Colonic mucosa (tissue), 4 donors: ENCODE results near the gene SPATA3. TPM values are rescaled to one million over a fixed set of nuclear protein-coding genes. Genes with fewer than 3 reads are reported as not detected.

Experiments used
- DNase-seq: peaks from one replicate; pipeline ENCODE4 v3.0.0-alpha.2; 2020
- H3K27ac ChIP-seq: fragments of 200-600 bp; one replicate; pipeline ENCODE4 v1.8.0; 2021
- H3K27me3 ChIP-seq: fragments of 200-600 bp; one replicate; pipeline ENCODE4 v1.8.0; 2021
- H3K36me3 ChIP-seq: fragments of 200-600 bp; one replicate; pipeline ENCODE4 v1.8.0; 2021
- H3K4me1 ChIP-seq: fragments of 200-600 bp; one replicate; pipeline ENCODE4 v1.8.0; 2021; ENCODE audit warnings: mild to moderate bottlenecking
- H3K4me3 ChIP-seq: fragments of 200-600 bp; one replicate; pipeline ENCODE4 v1.8.0; 2021
- H3K9ac ChIP-seq, 2 donors: one replicate each; pipeline ENCODE4 v1.7.0; 2013; ENCODE audit warnings: control low read depth in 2 of 2, low read depth in 2 of 2, low read length in 2 of 2
- H3K9me3 ChIP-seq: fragments of 200-600 bp; one replicate; pipeline ENCODE4 v1.8.0; 2021
- intact Hi-C: fragments of 100-400 bp; cut with DNase I; formaldehyde crosslinking; loops from one replicate; pipeline ENCODE4 v1.14.1; 2022
- total RNA-seq, 2 donors: library from RNA; stranded (reverse); fragmentation: NEBNext Ultra II Directional in 1 of 2; extraction: Animal tissue kit (Norgen Biotek cat#: 25700) in 1 of 2; gene quantifications; one replicate each; pipeline ENCODE4 v1.2.1, GENCODE V29; 2021
- TF ChIP-seq, protein P1 (sequence below): fragments of 200-600 bp; IDR thresholded peaks from one replicate; pipeline ENCODE4 v1.8.0; 2022; ENCODE audit warnings: antibody characterized with exemption, mild to moderate bottlenecking
- donor health status: healthy.
- donor health status: DM: no; HTN: no; CAD: no.
- donor health status: DM: no; HTN: no; CAD: no.

Gene SPATA3
- total RNA-seq, 2 donors from 2014 or later: not detected

DNA sequence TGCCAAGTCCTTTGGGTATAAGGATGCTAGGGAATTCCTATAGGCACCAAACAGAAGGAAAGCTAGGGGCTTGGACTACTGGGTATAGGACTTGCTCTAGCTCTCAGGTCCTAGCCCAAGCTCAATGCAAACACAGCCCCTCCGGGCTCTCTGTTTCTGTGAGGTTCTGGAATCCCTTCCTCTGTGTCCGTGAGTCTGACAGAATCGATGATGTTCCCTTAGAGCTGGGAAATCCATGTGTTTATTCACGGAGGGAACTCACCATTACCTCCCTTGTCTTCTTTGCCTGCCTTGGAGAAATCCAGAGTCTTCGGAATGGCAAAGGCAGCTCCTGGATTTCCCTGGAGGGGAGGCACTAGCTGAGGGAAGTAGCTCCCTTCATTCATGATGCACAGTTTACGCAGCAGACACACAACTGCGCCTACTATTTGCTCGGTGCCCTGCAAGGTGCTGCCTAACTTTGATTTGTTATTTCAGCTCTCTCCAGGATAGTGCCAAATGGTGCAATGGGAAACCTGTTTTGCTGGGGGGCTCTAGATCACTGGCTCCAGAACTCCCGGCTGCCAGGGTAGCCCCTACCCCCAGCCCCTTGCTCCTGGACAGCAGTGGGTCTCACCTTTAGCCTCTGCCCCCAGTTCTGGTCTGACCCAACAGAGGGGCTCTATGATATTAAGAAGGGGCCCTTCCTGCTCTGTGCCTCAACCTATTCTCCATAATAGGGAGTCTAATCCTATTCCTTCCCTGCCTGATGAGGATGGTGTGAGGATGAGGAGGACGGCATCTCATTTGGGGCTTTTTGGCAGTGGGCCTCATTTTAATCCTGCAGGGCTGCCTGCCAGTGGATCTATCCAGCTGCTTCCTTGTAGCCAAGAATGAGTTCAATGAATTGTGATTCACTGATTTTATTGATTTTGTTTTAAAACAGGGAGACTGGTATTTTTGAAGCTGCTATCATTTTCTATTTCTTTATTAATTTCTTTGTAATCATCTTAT lies 52.3 kb downstream of the SPATA3 start:
- no peaks in the 10 kb centered on the region for H3K27me3 ChIP-seq
- peaks cover 3% of the 10 kb centered on the region for H3K36me3 ChIP-seq
- H3K27ac ChIP-seq: no peak overlapping the region
- H3K4me3 ChIP-seq: no peak overlapping the region
- intact Hi-C loops: no loop called here
- no peak for DNase-seq
- peaks cover 23% of the 10 kb centered on the region for H3K4me1 ChIP-seq
- no peak overlapping the region for H3K9ac ChIP-seq
- no peaks in the 10 kb centered on the region for H3K9me3 ChIP-seq
- TF ChIP-seq, protein P1, sequence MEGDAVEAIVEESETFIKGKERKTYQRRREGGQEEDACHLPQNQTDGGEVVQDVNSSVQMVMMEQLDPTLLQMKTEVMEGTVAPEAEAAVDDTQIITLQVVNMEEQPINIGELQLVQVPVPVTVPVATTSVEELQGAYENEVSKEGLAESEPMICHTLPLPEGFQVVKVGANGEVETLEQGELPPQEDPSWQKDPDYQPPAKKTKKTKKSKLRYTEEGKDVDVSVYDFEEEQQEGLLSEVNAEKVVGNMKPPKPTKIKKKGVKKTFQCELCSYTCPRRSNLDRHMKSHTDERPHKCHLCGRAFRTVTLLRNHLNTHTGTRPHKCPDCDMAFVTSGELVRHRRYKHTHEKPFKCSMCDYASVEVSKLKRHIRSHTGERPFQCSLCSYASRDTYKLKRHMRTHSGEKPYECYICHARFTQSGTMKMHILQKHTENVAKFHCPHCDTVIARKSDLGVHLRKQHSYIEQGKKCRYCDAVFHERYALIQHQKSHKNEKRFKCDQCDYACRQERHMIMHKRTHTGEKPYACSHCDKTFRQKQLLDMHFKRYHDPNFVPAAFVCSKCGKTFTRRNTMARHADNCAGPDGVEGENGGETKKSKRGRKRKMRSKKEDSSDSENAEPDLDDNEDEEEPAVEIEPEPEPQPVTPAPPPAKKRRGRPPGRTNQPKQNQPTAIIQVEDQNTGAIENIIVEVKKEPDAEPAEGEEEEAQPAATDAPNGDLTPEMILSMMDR: no peak

DNA sequence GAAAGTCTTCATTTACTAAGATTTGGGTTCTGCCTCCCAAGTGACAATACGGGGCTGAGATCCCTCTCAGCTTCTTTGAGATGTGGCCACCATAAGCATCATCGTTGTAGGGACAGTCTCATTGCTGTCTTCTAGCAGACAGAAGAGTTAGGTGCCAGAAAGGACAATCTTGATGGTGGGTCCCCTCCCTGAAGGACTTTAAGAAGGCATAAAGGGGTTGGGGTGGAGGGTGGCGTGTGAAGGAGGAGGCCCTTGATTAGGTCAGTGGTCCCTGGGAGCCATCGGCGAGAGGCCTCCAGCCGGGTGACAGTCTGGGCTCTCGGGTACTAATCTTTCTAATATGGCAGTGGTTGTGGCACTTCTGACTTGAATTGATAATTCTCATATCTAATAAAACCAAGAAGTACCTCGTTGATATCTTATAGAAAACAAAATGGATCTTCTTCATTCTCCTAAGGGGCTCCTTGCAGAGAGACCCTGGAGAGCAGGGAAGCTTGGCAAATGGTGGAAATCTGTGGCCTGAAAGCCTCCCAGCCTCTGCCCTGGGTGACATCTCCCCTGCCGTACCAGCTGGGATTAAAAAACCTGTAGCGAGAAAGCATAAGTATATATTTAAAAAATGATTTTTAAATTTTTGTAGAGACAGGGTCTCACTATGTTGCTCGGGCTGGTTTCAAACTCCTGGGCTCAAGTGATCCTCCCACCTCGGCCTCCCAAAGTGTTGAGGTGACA lies 53.5 kb downstream of the SPATA3 start:
- intact Hi-C loops: no loop called here
- Histone ChIP-seq H3K9ac (peak overlapping the region in 1 of 2 donors; percentile 87), H3K36me3 (peaks cover 3% of the 10 kb centered on the region), H3K9me3 (no peaks in the 10 kb centered on the region), H3K4me3 (no peak overlapping the region), H3K27ac (peak overlapping the region; percentile 69), H3K4me1 (peaks cover 23% of the 10 kb centered on the region), H3K27me3 (no peaks in the 10 kb centered on the region)
- no peak for DNase-seq
- TF ChIP-seq, protein P1: no peak

DNA sequence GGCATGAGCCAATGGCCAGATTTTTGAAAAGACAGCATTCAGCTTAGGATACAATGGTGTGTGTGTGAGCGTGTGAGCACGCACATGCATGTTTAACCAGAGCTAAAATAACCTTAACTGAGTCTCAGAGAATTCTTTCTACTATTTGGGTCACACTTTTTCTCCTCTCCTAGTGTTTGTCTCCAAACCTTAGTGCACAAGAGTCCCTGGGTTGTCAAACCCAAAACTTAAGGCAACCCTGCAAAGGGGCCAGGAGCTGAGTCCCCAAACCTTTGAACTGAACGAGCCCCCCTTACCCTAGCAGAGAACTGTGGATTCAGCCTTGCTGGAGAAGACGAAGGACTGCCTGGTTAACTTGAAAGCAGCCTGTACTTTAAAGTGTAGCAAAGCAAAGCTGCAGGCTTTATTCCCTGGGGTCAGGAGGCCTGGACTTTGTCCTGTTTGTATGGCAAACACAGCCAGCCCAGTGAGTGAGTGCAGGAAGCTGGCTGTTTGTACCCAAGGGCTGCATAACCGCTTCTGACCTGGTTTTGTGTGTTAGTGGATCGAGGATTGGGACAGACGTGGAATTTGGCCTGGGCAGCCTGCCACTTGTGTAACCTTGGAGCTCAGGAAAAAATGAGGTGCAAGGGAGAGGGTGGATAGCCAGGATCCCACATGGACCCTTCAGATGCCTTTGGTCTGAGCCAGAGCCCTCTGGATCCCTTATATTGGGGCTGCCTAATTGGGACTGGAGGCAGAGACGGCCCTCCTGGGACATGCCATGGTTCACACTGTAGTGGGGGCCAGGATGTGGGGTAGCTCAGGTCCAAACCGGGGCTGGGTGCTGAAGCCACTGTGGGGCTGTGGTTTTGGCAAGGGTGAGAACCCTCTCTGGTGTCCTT lies 54.3 kb downstream of the SPATA3 start:
- intact Hi-C loops: no loop called here
- peaks cover 3% of the 10 kb centered on the region for H3K36me3 ChIP-seq
- peak overlapping the region; percentile 58 to 87 for H3K9ac ChIP-seq
- peak; percentile 91 for DNase-seq
- no peak overlapping the region for H3K4me3 ChIP-seq
- H3K9me3 ChIP-seq: no peaks in the 10 kb centered on the region
- H3K27me3 ChIP-seq: no peaks in the 10 kb centered on the region
- peak overlapping the region; percentile 69 for H3K27ac ChIP-seq
- peaks cover 23% of the 10 kb centered on the region for H3K4me1 ChIP-seq
- TF ChIP-seq, protein P1: no peak

DNA sequence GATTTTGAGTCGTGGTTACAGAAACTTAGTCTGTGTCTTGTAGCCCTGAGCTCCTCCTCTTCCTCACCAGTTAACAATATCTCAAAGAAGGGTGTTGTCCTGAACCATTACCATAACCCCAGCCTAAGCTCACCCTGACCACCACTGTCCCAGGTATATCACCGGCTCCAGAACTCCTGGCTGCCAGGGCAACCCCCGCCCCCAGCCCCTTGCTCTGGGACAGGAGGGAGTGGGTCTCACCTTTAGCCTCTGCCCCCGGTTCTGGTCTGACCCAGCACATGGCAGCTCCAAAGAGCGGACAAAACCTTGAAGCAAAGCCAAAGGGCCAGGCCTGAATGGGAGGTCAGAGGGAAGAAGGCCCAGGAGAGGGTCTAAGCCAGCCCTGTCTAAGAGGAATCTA lies 55.2 kb downstream of the SPATA3 start:
- H3K27ac ChIP-seq: peak overlapping the region; percentile 69
- peaks cover 3% of the 10 kb centered on the region for H3K36me3 ChIP-seq
- TF ChIP-seq, protein P1: no peak
- no peaks in the 10 kb centered on the region for H3K9me3 ChIP-seq
- peaks cover 23% of the 10 kb centered on the region for H3K4me1 ChIP-seq
- H3K9ac ChIP-seq: peak overlapping the region; percentile 58 to 87
- no peak overlapping the region for H3K4me3 ChIP-seq
- intact Hi-C loops: no loop called here
- H3K27me3 ChIP-seq: no peaks in the 10 kb centered on the region
- no peak for DNase-seq
